ENCODE results near the gene THADA.

Gene THADA

DNA sequence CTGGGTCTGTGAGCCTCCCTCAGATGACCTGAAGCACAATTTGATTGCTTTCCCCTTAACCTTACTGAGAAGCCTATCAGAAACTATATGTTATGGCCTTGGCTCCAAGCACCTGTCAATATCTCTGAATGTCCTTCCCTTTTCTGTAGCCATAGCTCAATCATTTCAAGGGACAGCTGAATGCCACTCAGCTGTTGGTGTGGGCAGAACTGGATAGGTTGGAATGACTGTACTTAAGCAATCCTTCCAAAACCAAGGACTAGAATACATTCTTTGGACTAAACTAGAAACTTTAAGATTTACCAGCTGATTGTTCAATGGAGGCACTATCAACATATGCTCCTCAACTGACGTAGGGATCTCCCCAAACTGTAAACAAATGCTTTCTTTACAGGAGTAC is 159.4 kb downstream of the THADA start:
- no peak for ATAC-seq (ENCODE audit: low read depth)
- Histone ChIP-seq H3K4me3 (ENCODE audit: severe bottlenecking) (no peak overlapping the region), H3K36me3 (ENCODE audit: low read depth) (no peaks in the 10 kb centered on the region), H3K27ac (ENCODE audit: poor library complexity, severe bottlenecking) (no peak overlapping the region), H3K4me1 (ENCODE audit: insufficient read depth, poor library complexity, severe bottlenecking) (peaks cover 15% of the 10 kb centered on the region), H3K27me3 (ENCODE audit: insufficient read depth, poor library complexity, severe bottlenecking) (no peaks in the 10 kb centered on the region), H3K9me3 (ENCODE audit: severe bottlenecking) (no peaks in the 10 kb centered on the region)
- no peak for DNase-seq (ENCODE audit: low spot score)
- TF ChIP-seq, protein P1, sequence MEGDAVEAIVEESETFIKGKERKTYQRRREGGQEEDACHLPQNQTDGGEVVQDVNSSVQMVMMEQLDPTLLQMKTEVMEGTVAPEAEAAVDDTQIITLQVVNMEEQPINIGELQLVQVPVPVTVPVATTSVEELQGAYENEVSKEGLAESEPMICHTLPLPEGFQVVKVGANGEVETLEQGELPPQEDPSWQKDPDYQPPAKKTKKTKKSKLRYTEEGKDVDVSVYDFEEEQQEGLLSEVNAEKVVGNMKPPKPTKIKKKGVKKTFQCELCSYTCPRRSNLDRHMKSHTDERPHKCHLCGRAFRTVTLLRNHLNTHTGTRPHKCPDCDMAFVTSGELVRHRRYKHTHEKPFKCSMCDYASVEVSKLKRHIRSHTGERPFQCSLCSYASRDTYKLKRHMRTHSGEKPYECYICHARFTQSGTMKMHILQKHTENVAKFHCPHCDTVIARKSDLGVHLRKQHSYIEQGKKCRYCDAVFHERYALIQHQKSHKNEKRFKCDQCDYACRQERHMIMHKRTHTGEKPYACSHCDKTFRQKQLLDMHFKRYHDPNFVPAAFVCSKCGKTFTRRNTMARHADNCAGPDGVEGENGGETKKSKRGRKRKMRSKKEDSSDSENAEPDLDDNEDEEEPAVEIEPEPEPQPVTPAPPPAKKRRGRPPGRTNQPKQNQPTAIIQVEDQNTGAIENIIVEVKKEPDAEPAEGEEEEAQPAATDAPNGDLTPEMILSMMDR (IDR thresholded peaks at IDR 0.05; ENCODE audit: poor library complexity, severe bottlenecking): no peak

DNA sequence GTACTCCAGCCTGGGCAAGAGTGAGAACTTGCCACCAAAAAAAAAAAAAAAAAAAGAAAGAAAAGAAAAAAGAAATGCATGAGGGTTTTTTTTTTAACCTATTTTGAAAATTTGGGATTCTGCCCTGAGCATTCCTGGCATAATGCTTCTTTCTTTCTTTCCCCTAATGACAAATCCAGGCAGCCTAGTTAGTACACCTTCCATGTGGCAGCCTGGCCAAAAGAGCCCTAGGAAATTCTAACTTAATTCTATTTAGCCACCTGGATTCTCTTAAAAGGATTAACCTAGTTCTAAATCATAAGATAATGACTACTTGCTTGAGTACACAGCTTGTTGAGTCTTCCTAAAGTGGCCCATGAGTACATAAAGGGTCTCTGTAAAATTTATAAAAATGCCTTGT is 160.1 kb downstream of the THADA start:
- no peak for DNase-seq (ENCODE audit: low spot score)
- no peak for ATAC-seq (ENCODE audit: low read depth)
- Histone ChIP-seq H3K27me3 (ENCODE audit: insufficient read depth, poor library complexity, severe bottlenecking) (no peaks in the 10 kb centered on the region), H3K27ac (ENCODE audit: poor library complexity, severe bottlenecking) (no peak overlapping the region), H3K36me3 (ENCODE audit: low read depth) (no peaks in the 10 kb centered on the region), H3K9me3 (ENCODE audit: severe bottlenecking) (no peaks in the 10 kb centered on the region), H3K4me3 (ENCODE audit: severe bottlenecking) (no peak overlapping the region), H3K4me1 (ENCODE audit: insufficient read depth, poor library complexity, severe bottlenecking) (peaks cover 16% of the 10 kb centered on the region)
- TF ChIP-seq, protein P1 (IDR thresholded peaks at IDR 0.05; ENCODE audit: poor library complexity, severe bottlenecking): no peak

DNA sequence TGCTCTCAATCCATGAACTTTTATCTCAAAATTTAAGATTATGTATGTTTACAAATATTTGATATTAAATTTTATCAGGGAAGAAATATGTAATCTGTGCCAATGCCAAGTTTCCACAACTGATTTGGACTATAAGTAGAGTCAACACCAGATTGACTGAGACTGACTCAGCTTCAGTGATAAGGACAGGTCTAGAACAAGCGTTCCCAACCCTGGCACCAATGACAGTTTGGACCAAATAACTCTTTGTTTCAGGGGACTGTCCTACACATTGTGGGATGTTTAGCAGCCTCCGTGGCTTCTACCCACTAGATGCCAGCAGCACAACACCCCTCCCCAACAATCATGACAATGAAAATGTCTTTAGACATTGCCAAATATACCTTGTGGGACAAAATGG is 165.3 kb downstream of the THADA start:
- Histone ChIP-seq H3K4me1 (ENCODE audit: insufficient read depth, poor library complexity, severe bottlenecking) (peaks cover 35% of the 10 kb centered on the region), H3K4me3 (ENCODE audit: severe bottlenecking) (no peak overlapping the region), H3K36me3 (ENCODE audit: low read depth) (peaks cover 6% of the 10 kb centered on the region), H3K9me3 (ENCODE audit: severe bottlenecking) (no peaks in the 10 kb centered on the region), H3K27ac (ENCODE audit: poor library complexity, severe bottlenecking) (peak overlapping the region; percentile 56), H3K27me3 (ENCODE audit: insufficient read depth, poor library complexity, severe bottlenecking) (no peaks in the 10 kb centered on the region)
- ATAC-seq (ENCODE audit: low read depth) (no peak), DNase-seq (ENCODE audit: low spot score) (no peak)
- TF ChIP-seq, protein P1 (IDR thresholded peaks at IDR 0.05; ENCODE audit: poor library complexity, severe bottlenecking): no peak

GRCh38 chr2:43429369-43429768 is 166.5 kb downstream of the THADA start:
- Histone ChIP-seq H3K27ac (ENCODE audit: poor library complexity, severe bottlenecking) (peak overlapping the region; percentile 56), H3K36me3 (ENCODE audit: low read depth) (peaks cover 6% of the 10 kb centered on the region), H3K4me3 (ENCODE audit: severe bottlenecking) (no peak overlapping the region), H3K9me3 (ENCODE audit: severe bottlenecking) (no peaks in the 10 kb centered on the region), H3K27me3 (ENCODE audit: insufficient read depth, poor library complexity, severe bottlenecking) (no peaks in the 10 kb centered on the region), H3K4me1 (ENCODE audit: insufficient read depth, poor library complexity, severe bottlenecking) (peaks cover 36% of the 10 kb centered on the region)
- DNase-seq (ENCODE audit: low spot score) (no peak), ATAC-seq (ENCODE audit: low read depth) (peak; percentile 67)
- TF ChIP-seq, protein P1 (IDR thresholded peaks at IDR 0.05; ENCODE audit: poor library complexity, severe bottlenecking): no peak

DNA sequence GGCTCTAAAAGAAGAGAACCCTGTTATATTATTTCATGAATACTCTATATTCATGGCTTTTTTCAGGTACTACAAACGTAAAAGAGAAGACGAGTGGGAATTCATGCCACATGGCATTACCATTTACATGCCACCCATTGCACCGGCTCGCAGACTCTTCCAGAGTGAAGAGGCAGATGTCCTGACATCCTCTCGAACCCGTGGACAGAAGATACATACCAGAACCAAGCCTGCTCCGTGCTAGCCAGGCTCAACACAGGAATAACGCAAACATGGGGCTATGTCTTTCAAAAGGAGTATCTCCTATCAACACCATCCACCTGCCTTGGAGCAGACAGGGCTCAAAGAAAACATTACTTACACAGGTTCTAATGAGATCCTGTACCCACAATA is 168.8 kb downstream of the THADA start:
- H3K27me3 ChIP-seq (ENCODE audit: insufficient read depth, poor library complexity, severe bottlenecking): no peaks in the 10 kb centered on the region
- H3K27ac ChIP-seq (ENCODE audit: poor library complexity, severe bottlenecking): peak overlapping the region; percentile 83
- H3K36me3 ChIP-seq (ENCODE audit: low read depth): peaks cover 6% of the 10 kb centered on the region
- no peaks in the 10 kb centered on the region for H3K9me3 ChIP-seq (ENCODE audit: severe bottlenecking)
- no peak overlapping the region for H3K4me3 ChIP-seq (ENCODE audit: severe bottlenecking)
- H3K4me1 ChIP-seq (ENCODE audit: insufficient read depth, poor library complexity, severe bottlenecking): peaks cover 41% of the 10 kb centered on the region
- ATAC-seq (ENCODE audit: low read depth) (no peak), DNase-seq (ENCODE audit: low spot score) (no peak)
- TF ChIP-seq, protein P1 (IDR thresholded peaks at IDR 0.05; ENCODE audit: poor library complexity, severe bottlenecking): no peak

Measured in RWPE2 (cell line).